Coronary artery (tissue), 2 donors: ENCODE data around the gene TSPAN18.

Experiments used
- DNase-seq: peaks from one replicate; pipeline ENCODE4 v3.0.0-alpha.2; 2017; ENCODE audit warnings: low spot score
- H3K27ac ChIP-seq, 2 donors: fragments of 200-600 bp; sonication (generic); one replicate each; pipeline ENCODE4 v1.5.1; 2016 to 2019
- H3K4me3 ChIP-seq: fragments of 200-600 bp; sonication (generic); 2 replicates; pipeline ENCODE4 v1.5.1; 2016; ENCODE audit warnings: mild to moderate bottlenecking, moderate library complexity
- TF ChIP-seq, protein P1 (sequence below): fragments of 200-600 bp; sonication (generic); IDR thresholded peaks from one replicate; pipeline ENCODE4 v1.5.1; 2019; ENCODE audit warnings: antibody characterized with exemption

TSPAN18 gene

DNA sequence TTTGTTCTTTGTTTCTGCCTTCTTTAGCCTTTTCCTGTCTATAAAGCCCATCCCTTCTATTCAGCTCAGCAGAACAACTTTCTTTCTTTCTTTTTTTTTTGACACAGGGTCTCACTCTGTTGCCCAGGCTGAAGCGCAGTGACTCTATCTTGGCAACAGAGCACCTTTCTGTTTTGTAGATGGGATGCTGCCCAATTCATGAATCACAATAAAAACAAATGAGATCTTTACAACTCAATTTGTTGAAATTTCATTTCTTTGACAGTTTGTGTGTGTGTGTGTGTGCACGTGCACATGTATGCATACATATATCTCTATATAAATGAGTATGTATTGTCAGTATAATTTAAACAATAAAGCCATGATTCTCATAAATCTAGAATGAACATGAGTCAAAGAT is 25.5 kb downstream of the TSPAN18 start:
- Histone ChIP-seq H3K4me3 (no peak overlapping the region), H3K27ac (no peak overlapping the region)
- TF ChIP-seq, protein P1, sequence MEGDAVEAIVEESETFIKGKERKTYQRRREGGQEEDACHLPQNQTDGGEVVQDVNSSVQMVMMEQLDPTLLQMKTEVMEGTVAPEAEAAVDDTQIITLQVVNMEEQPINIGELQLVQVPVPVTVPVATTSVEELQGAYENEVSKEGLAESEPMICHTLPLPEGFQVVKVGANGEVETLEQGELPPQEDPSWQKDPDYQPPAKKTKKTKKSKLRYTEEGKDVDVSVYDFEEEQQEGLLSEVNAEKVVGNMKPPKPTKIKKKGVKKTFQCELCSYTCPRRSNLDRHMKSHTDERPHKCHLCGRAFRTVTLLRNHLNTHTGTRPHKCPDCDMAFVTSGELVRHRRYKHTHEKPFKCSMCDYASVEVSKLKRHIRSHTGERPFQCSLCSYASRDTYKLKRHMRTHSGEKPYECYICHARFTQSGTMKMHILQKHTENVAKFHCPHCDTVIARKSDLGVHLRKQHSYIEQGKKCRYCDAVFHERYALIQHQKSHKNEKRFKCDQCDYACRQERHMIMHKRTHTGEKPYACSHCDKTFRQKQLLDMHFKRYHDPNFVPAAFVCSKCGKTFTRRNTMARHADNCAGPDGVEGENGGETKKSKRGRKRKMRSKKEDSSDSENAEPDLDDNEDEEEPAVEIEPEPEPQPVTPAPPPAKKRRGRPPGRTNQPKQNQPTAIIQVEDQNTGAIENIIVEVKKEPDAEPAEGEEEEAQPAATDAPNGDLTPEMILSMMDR = no peak
- DNase-seq = no peak

DNA sequence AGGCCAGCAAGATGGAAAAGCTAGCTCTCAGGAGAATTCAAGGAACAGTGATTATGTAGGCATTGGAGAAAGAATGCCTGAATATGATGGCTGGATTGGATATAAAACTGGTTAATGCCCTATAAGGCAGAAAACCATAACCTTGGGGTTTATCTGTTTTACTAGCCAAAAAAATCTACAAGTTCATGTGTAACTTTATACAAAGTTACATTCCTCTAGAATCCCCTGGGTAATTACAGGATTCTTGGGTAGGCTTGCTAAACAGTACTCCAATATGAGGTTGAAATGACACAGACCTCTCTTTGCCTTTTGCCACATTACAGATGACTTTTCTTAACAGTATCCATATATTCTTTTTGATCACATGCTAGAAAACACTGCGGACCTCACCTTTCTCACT is 26.0 kb downstream of the TSPAN18 start:
- no peak for DNase-seq
- Histone ChIP-seq H3K27ac (no peak overlapping the region), H3K4me3 (no peak overlapping the region)
- TF ChIP-seq, protein P1 = no peak

DNA sequence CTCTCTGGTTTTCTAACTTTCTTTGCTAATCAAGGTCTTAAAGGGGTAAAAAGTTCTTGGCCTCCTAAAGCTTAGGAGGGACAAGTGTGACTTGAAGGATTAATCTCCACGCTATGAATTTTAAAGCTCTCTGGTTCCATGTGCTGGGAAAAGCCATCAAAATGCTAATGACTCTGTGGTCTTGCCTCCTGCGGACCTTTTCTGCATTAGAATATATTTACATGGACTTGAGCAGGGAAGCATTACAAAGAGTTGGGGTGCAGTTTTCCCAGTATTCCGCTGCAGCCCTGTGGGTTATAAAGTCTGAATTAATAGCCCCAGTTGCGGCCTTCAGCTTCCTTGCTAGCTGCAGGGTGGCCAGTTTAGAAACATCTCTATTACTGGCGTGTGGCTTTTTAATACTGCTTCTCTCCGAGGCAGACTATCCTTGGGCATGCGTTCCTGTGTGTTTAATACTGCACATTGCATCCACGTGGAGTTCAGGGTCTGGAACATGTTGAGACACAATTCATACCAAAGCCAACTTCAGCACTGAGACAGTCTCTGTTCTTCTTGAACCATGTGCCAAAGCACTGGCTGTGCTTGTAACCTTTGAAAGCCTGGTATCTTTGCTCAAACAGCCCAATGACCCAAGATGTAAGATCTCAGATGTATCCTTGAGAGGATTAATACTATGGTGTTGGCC is 27.3 kb downstream of the TSPAN18 start:
- DNase-seq = peak; percentile 36
- Histone ChIP-seq H3K27ac (no peak overlapping the region), H3K4me3 (no peak overlapping the region)
- TF ChIP-seq, protein P1 = no peak

DNA sequence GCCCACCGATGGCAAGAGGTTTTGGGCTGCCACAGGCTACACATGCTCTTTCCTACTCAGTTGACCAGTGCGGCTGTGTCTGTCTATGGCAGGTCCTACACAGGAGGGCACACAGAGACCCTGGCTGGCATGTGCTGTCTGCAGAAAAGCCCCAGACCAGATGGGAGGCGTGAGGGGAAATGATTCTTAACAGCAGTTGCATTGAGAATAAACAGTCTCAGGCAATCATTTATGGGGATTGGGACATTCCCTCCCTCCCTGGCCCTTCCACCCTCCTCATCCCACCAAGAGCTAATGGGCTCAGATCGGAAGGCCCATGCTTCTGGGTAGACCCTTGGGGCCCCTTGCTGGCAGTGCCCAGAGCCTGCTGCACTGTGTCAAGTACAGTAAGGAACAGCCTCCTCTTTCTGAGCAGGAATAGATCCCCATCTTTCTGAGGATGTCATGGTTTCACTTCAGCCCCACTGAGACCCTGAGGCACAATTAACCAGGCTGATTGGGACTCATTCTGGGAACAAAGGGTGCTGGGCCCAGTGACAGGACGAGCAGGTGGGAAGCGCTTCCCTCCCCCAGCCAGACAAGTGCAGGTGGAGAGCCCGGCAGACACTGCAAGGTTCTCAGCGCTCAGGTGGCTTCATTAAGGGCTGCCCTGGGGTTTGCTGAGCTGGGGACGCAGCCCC is 28.3 kb downstream of the TSPAN18 start:
- TF ChIP-seq, protein P1 = no peak
- H3K27ac ChIP-seq = no peak overlapping the region
- H3K4me3 ChIP-seq = no peak overlapping the region
- DNase-seq = peak; percentile 62

DNA sequence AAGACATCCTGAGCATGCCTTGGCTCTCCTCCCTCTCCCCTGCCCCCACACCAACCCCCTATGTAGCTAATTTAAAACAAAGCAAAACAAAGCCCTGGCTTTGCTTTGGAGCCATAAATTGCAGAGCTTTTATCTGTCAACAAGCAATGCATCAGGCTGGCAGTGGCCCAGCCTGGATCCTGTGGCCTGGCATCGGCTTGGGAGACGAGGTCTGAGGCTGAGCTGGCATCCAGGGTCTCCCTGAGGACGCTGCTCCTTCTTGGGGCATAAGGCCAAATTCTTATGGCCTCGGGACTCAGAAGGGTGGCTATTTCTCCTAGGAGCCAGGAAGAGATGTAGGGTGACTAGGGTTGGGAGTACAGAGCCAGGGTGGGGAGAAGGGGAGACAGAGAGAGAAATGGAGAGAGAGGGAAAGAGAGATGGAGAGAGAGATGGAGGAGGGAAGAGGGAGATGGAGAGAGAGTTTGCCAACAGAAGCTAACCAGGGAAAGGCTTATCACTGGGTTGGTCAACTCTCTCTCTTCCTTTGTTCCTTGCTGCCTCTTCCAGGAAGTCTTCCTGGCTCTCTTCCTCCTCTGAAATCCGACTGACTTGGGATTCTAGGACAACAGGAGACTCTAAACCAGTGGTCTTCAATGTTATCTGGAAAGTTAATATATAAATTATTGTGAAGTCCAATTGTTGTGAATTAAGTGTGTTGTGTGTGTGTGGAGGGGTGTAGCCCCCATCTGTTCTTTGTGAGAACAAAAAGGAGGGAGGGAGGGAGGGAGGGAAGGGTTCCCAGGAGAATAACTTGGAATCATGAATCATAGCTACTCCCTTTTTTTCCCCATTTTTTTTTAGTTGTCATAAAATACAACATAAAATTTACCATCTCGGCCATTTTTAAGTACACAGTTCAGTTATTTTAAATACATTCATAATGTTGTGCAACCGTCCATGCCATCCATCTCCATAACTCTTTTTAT is 29.1 kb downstream of the TSPAN18 start:
- no peak overlapping the region for H3K4me3 ChIP-seq
- H3K27ac ChIP-seq = no peak overlapping the region
- TF ChIP-seq, protein P1 = no peak
- DNase-seq = peak; percentile 40

DNA sequence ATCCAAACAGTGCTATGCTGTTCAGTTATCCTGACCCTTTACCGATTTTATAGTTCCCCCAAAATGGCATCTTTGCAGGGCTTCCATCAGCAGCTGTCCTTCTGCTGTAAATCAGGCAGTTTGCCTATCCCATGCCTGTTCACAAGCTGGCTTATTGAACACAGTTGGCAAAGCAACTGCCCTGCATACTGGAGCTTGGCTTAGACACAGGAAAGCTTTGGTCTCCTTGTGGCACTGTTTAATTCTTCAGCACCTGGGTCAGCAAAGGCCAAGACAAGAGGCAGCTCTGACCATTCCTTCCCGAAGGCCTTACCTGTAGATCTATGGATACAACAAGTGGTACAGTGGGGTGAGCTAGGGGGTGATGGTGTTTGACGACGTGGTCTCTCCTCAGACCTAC is 32.2 kb downstream of the TSPAN18 start:
- Histone ChIP-seq H3K27ac (no peak overlapping the region), H3K4me3 (no peak overlapping the region)
- DNase-seq = peak; percentile 31
- TF ChIP-seq, protein P1 = no peak
